DOHH2 (cell line): ENCODE data around the gene RPRD1B.
A peak's percentile ranks its signal among the peaks of the same experiment; 100 is the strongest.

ENCODE experiments used
- H3F3A ChIP-seq: fragments of 200-600 bp; sonication (generic), shearing (Covaris generic); 2 replicates; pipeline ENCODE4 v1.6.0; 2016; ENCODE audit warnings: antibody characterized with exemption, mild to moderate bottlenecking; ENCODE audit not compliant: control insufficient read depth, insufficient read depth
- H3K27ac ChIP-seq: fragments of 200-600 bp; sonication (generic); 2 replicates; pipeline ENCODE4 v1.5.1; 2014; ENCODE audit warnings: low read depth, mild to moderate bottlenecking, low read length, moderate library complexity
- H3K27me3 ChIP-seq: fragments of 200-600 bp; sonication (generic); 2 replicates; pipeline ENCODE4 v1.6.1; 2014; ENCODE audit warnings: mild to moderate bottlenecking, low read length, mixed read lengths; ENCODE audit not compliant: control insufficient read depth
- H3K36me3 ChIP-seq: fragments of 200-600 bp; sonication (generic); 2 replicates; pipeline ENCODE4 v1.6.1; 2014; ENCODE audit warnings: mild to moderate bottlenecking, low read length, moderate library complexity, mixed read lengths; ENCODE audit not compliant: control insufficient read depth
- H3K4me1 ChIP-seq: fragments of 200-600 bp; sonication (generic); 2 replicates; pipeline ENCODE4 v1.6.1; 2014; ENCODE audit warnings: mild to moderate bottlenecking, low read length, mixed read lengths; ENCODE audit not compliant: control insufficient read depth
- H3K4me2 ChIP-seq: fragments of 200-600 bp; sonication (generic); 2 replicates; pipeline ENCODE4 v1.6.0; 2014; ENCODE audit warnings: mild to moderate bottlenecking, low read length, moderate library complexity
- H3K4me3 ChIP-seq: fragments of 200-600 bp; sonication (generic); 2 replicates; pipeline ENCODE4 v1.5.1; 2014; ENCODE audit warnings: mild to moderate bottlenecking, low read length, mixed read lengths
- H3K79me2 ChIP-seq: fragments of 200-600 bp; sonication (generic); 2 replicates; pipeline ENCODE4 v1.6.1; 2014; ENCODE audit warnings: mild to moderate bottlenecking, low read length, mixed read lengths; ENCODE audit not compliant: control insufficient read depth
- H3K9me2 ChIP-seq: fragments of 200-600 bp; sonication (generic); replicated peaks from 2 replicates; pipeline ENCODE4 v1.6.1; 2014; ENCODE audit warnings: mild to moderate bottlenecking, low read length, mixed read lengths; ENCODE audit not compliant: control insufficient read depth
- H3K9me3 ChIP-seq: fragments of 200-600 bp; sonication (generic); 2 replicates; pipeline ENCODE4 v1.6.1; 2014; ENCODE audit warnings: antibody characterized with exemption, low read length, mixed read lengths; ENCODE audit not compliant: control insufficient read depth, insufficient read depth
- H4K20me1 ChIP-seq: fragments of 200-600 bp; sonication (generic); 2 replicates; pipeline ENCODE4 v1.6.0; 2014; ENCODE audit warnings: low read depth, mild to moderate bottlenecking, antibody characterized with exemption, low read length, moderate library complexity; ENCODE audit not compliant: control insufficient read depth, insufficient read depth
- EZH2phosphoT487 ChIP-seq: fragments of 200-600 bp; sonication (generic); IDR thresholded peaks from 2 replicates; pipeline ENCODE4 v1.6.1; 2017; ENCODE audit warnings: borderline replicate concordance, mild to moderate bottlenecking, antibody characterized with exemption, low read length, moderate library complexity, mixed read lengths
- TF ChIP-seq, protein P1 (sequence below): fragments of 200-600 bp; sonication (generic); IDR thresholded peaks from one replicate; pipeline ENCODE4 v1.5.1; 2014; ENCODE audit warnings: antibody characterized with exemption, mild to moderate bottlenecking, low read depth, low read length; ENCODE audit not compliant: poor library complexity, severe bottlenecking

RPRD1B gene

DNA sequence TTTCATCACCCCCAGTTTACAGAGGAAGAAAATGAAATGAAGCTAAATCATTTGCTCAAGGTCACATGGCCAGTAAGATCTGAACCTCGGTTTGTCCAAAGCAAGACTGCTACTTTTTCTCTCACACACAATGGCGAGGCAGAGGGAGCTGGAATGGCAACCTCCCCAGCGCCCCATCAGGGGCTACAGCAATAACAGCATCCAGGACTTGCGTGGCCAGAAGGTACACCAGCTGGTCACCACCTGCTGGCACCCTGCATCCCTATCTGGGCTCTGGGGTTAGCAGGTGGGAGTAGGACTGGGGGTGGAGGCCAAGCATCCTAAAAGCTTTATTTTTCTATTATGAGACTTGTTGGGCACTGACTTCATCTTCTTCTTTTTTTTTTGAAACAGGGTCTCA lies 41.6 kb upstream of the RPRD1B start:
- H3K4me2 ChIP-seq, result no peak overlapping the region
- peaks cover 9% of the 10 kb centered on the region for H4K20me1 ChIP-seq
- TF ChIP-seq, protein P1, sequence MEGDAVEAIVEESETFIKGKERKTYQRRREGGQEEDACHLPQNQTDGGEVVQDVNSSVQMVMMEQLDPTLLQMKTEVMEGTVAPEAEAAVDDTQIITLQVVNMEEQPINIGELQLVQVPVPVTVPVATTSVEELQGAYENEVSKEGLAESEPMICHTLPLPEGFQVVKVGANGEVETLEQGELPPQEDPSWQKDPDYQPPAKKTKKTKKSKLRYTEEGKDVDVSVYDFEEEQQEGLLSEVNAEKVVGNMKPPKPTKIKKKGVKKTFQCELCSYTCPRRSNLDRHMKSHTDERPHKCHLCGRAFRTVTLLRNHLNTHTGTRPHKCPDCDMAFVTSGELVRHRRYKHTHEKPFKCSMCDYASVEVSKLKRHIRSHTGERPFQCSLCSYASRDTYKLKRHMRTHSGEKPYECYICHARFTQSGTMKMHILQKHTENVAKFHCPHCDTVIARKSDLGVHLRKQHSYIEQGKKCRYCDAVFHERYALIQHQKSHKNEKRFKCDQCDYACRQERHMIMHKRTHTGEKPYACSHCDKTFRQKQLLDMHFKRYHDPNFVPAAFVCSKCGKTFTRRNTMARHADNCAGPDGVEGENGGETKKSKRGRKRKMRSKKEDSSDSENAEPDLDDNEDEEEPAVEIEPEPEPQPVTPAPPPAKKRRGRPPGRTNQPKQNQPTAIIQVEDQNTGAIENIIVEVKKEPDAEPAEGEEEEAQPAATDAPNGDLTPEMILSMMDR, result no peak
- no peak for TF ChIP-seq EZH2phosphoT487
- H3K79me2 ChIP-seq, result no peaks in the 10 kb centered on the region
- no peaks in the 10 kb centered on the region for H3K27me3 ChIP-seq
- peaks cover 64% of the 10 kb centered on the region for H3K36me3 ChIP-seq
- H3K9me3 ChIP-seq, result no peaks in the 10 kb centered on the region
- peaks cover 10% of the 10 kb centered on the region for H3K4me1 ChIP-seq
- no peaks in the 10 kb centered on the region for H3F3A ChIP-seq
- no peak overlapping the region for H3K27ac ChIP-seq
- H3K9me2 ChIP-seq, result no peaks in the 10 kb centered on the region
- H3K4me3 ChIP-seq, result no peak overlapping the region

DNA sequence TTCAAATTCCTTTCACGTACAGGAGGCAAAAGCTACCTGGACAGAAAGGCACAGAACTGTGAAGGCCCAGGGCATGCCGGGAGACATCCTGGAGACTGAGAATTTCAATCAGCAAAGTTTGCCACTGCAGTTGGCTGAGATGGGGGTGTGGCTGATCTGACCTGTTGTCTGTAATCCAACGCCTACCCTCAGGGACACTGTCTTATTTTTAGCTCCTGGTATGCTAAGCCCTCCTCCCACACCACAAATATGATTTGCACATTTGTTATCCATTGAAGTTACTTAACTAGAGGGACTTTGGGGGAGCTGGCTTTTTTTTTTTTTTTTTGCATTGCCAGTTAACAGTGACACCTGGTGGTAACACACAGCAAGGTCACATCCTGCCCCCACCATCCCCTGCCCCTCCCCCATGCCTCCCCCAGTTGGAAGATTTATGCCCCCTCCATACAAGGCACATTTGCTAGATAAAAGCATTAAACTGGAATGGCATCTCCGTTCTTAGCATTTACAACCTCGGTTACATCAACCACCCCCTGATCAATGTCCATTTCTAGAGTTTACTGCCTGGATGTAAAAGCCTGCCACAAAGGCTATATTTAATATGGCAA lies 40.6 kb upstream of the RPRD1B start:
- H3K27ac ChIP-seq, result no peak overlapping the region
- no peaks in the 10 kb centered on the region for H3K27me3 ChIP-seq
- peaks cover 10% of the 10 kb centered on the region for H3K4me1 ChIP-seq
- no peak overlapping the region for H3K4me3 ChIP-seq
- TF ChIP-seq EZH2phosphoT487, result no peak
- TF ChIP-seq, protein P1, result peak; percentile 63
- H3K79me2 ChIP-seq, result no peaks in the 10 kb centered on the region
- no peaks in the 10 kb centered on the region for H3K9me3 ChIP-seq
- no peaks in the 10 kb centered on the region for H3K9me2 ChIP-seq
- peaks cover 70% of the 10 kb centered on the region for H3K36me3 ChIP-seq
- no peak overlapping the region for H3K4me2 ChIP-seq
- H3F3A ChIP-seq, result no peaks in the 10 kb centered on the region
- peaks cover 9% of the 10 kb centered on the region for H4K20me1 ChIP-seq

DNA sequence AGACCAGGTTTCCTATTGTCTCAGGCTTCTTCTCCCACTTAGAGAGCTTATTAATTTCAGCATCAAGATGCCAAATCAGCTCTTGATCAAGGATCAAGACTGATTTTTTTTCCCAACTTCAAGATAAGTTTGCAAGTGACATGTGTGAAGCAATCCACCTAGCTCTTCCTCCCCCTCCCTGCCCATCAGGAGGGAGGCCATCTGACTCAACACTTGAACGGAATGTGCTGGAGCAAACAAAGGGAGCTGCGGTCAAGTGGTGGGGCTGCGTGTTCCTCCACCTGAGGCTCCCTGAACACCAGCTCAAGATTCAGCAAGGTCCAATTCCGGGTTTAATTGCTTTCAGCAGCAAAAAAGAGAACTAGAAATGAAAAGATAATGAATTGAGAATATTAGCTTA lies 39.0 kb upstream of the RPRD1B start:
- TF ChIP-seq EZH2phosphoT487, result no peak
- TF ChIP-seq, protein P1, result no peak
- Histone ChIP-seq H3K9me2 (no peaks in the 10 kb centered on the region), H3K4me1 (peaks cover 10% of the 10 kb centered on the region), H3K4me3 (no peak overlapping the region), H3K27ac (no peak overlapping the region), H3K4me2 (no peak overlapping the region), H3K27me3 (no peaks in the 10 kb centered on the region), H4K20me1 (peaks cover 9% of the 10 kb centered on the region), H3K79me2 (no peaks in the 10 kb centered on the region), H3K9me3 (no peaks in the 10 kb centered on the region), H3F3A (no peaks in the 10 kb centered on the region), H3K36me3 (peaks cover 76% of the 10 kb centered on the region)
